A549 (cell line): Measurements from ENCODE around the gene AMIGO1.

Source experiments
- CHD2 ChIP-seq: fragments of 150-350 bp; IDR thresholded peaks from 2 replicates; pipeline ENCODE4 v1.6.1; 2014; ENCODE audit warnings: low read length; ENCODE audit not compliant: partially characterized antibody
- HDAC2 ChIP-seq: fragments of 200-600 bp; sonication (generic); IDR thresholded peaks from 2 replicates; pipeline ENCODE4 v1.6.1; 2016
- KDM5A ChIP-seq: fragments of 200-600 bp; sonication (generic); IDR thresholded peaks from 2 replicates; pipeline ENCODE4 v1.6.1; 2016; ENCODE audit warnings: antibody characterized with exemption, mild to moderate bottlenecking
- MAFK ChIP-seq: fragments of 450-650 bp; IDR thresholded peaks from 2 replicates; pipeline ENCODE4 v1.6.1; 2014; ENCODE audit not compliant: partially characterized antibody
- POLR2AphosphoS2 ChIP-seq: conservative IDR thresholded peaks from 2 replicates; pipeline ENCODE4 v1.6.1; 2012; ENCODE audit warnings: low read length, improper control_type of control experiment, inconsistent platforms
- ZC3H11A ChIP-seq: fragments of 450-650 bp; IDR thresholded peaks from 2 replicates; pipeline ENCODE4 v1.6.1; 2014; ENCODE audit warnings: antibody characterized with exemption, mild to moderate bottlenecking
- TF ChIP-seq, protein P1 (sequence below): fragments of >200 bp; sonication (Bioruptor Twin); formaldehyde crosslinking; IDR thresholded peaks from 3 replicates; pipeline ENCODE4 v1.5.1; 2016
- TF ChIP-seq, protein P2 (sequence below): fragments of 150-350 bp; IDR thresholded peaks from 2 replicates; pipeline ENCODE4 v1.6.1; 2014; ENCODE audit warnings: low read depth, mild to moderate bottlenecking, low read length
- TF ChIP-seq, protein P3 (sequence below): IDR thresholded peaks from 2 replicates; pipeline ENCODE4 v1.6.1; 2012

DNA sequence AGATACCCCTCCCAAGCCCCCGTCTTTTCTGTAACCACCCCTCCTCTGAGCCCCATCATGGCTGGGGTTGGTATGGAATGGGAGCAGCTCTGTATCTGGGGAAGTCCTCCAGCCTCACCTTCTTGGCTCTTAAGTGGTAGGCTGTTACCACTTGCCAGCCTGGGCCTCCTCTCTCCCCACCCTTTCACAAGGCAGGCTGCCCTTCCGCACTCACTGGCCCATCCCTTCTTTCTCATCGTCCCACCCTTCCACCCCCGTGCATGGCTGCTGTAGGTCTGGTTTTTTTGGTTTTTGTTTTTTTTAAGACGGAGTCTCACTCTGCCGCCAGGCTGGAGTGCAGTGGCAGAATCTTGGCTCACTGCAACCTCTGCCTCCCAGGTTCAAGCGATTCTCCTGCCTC lies 10.4 kb downstream of the AMIGO1 start:
- TF ChIP-seq, protein P1, sequence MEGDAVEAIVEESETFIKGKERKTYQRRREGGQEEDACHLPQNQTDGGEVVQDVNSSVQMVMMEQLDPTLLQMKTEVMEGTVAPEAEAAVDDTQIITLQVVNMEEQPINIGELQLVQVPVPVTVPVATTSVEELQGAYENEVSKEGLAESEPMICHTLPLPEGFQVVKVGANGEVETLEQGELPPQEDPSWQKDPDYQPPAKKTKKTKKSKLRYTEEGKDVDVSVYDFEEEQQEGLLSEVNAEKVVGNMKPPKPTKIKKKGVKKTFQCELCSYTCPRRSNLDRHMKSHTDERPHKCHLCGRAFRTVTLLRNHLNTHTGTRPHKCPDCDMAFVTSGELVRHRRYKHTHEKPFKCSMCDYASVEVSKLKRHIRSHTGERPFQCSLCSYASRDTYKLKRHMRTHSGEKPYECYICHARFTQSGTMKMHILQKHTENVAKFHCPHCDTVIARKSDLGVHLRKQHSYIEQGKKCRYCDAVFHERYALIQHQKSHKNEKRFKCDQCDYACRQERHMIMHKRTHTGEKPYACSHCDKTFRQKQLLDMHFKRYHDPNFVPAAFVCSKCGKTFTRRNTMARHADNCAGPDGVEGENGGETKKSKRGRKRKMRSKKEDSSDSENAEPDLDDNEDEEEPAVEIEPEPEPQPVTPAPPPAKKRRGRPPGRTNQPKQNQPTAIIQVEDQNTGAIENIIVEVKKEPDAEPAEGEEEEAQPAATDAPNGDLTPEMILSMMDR = no peak
- TF ChIP-seq CHD2 = no peak
- TF ChIP-seq, protein P2, sequence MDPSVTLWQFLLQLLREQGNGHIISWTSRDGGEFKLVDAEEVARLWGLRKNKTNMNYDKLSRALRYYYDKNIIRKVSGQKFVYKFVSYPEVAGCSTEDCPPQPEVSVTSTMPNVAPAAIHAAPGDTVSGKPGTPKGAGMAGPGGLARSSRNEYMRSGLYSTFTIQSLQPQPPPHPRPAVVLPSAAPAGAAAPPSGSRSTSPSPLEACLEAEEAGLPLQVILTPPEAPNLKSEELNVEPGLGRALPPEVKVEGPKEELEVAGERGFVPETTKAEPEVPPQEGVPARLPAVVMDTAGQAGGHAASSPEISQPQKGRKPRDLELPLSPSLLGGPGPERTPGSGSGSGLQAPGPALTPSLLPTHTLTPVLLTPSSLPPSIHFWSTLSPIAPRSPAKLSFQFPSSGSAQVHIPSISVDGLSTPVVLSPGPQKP = no peak
- TF ChIP-seq, protein P3, sequence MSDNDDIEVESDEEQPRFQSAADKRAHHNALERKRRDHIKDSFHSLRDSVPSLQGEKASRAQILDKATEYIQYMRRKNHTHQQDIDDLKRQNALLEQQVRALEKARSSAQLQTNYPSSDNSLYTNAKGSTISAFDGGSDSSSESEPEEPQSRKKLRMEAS = no peak
- no peak for TF ChIP-seq POLR2AphosphoS2
- no peak for TF ChIP-seq HDAC2
- no peak for TF ChIP-seq MAFK
- TF ChIP-seq KDM5A = no peak
- TF ChIP-seq ZC3H11A = no peak
